GM18861 (cell line): ENCODE measurements around the gene GRIN3B.

Source experiments
- ATAC-seq: cut with Tn5 transposase; IDR thresholded peaks from one replicate; pipeline ENCODE4 v1.9.1; 2021; ENCODE audit not compliant: unreplicated experiment

Gene GRIN3B

GRCh38 chr19:1040476-1041271 is 40.5 kb downstream of the GRIN3B start:
- ATAC-seq = peak; percentile 36

- ATAC-seq = no peak
Observed at GRCh38 chr19:1041272-1041834, 41.1 kb downstream of the GRIN3B start.

GRCh38 chr19:1041835-1042685 is 41.8 kb downstream of the GRIN3B start:
- ATAC-seq = no peak

GRCh38 chr19:1042689-1043511 is 42.7 kb downstream of the GRIN3B start:
- ATAC-seq = no peak

- no peak for ATAC-seq
Observed at GRCh38 chr19:1045247-1045603, 45.0 kb downstream of the GRIN3B start.

- ATAC-seq = no peak
Observed at GRCh38 chr19:1046117-1046626, 46.0 kb downstream of the GRIN3B start.

- no peak for ATAC-seq
Observed at GRCh38 chr19:1046836-1047695, 46.8 kb downstream of the GRIN3B start.

- no peak for ATAC-seq
Observed at GRCh38 chr19:1047696-1048147, 47.5 kb downstream of the GRIN3B start.

- no peak for ATAC-seq
Observed at GRCh38 chr19:1049106-1049505, 48.9 kb downstream of the GRIN3B start.

- no peak for ATAC-seq
Observed at GRCh38 chr19:1049800-1050199, 49.6 kb downstream of the GRIN3B start.

- no peak for ATAC-seq
Observed at GRCh38 chr19:1050989-1051788, 51.0 kb downstream of the GRIN3B start.

- no peak for ATAC-seq
Observed at GRCh38 chr19:1051791-1052190, 51.6 kb downstream of the GRIN3B start.

GRCh38 chr19:1052349-1052975 is 52.2 kb downstream of the GRIN3B start:
- ATAC-seq = no peak

GRCh38 chr19:1053176-1054101 is 53.2 kb downstream of the GRIN3B start:
- ATAC-seq = no peak

- ATAC-seq = no peak
Observed at GRCh38 chr19:1054102-1055027, 54.1 kb downstream of the GRIN3B start.

- no peak for ATAC-seq
Observed at GRCh38 chr19:1055028-1055425, 54.8 kb downstream of the GRIN3B start.
